Tibial artery (tissue), 4 donors: ENCODE measurements around the gene INPP4A.

Experiments used
- DNase-seq, 2 donors: peaks; one replicate each; pipeline ENCODE4 v3.0.0-alpha.2; 2019
- H3K27ac ChIP-seq, 2 donors: fragments of 200-600 bp; sonication (generic) in 1 of 2; 1 replicate in 1 of 2; 2 replicates in 1 of 2; pipeline ENCODE4 v1.5.1; 2018 to 2019; ENCODE audit warnings: mild to moderate bottlenecking in 1 of 2
- H3K27me3 ChIP-seq, 2 donors: fragments of 200-600 bp; sonication (generic) in 1 of 2; one replicate each; pipeline versions ENCODE4 v1.5.1 to v1.6.0; 2016 to 2019
- H3K36me3 ChIP-seq, 3 donors: fragments of 200-600 bp; sonication (generic) in 2 of 3; one replicate each; pipeline ENCODE4 v1.5.1; 2016 to 2019; ENCODE audit warnings: mild to moderate bottlenecking in 2 of 3
- H3K4me1 ChIP-seq, 4 donors: fragments of 200-600 bp; sonication (generic) in 2 of 4; 1 replicate in 3 of 4; 2 replicates in 1 of 4; pipeline ENCODE4 v1.5.1; 2016 to 2019
- H3K4me3 ChIP-seq, 2 donors: fragments of 200-600 bp; sonication (generic) in 1 of 2; 1 replicate in 1 of 2; 2 replicates in 1 of 2; pipeline ENCODE4 v1.5.1; 2018 to 2019; ENCODE audit warnings: mild to moderate bottlenecking in 2 of 2
- H3K9me3 ChIP-seq, 3 donors: fragments of 200-600 bp; sonication (generic) in 1 of 3; one replicate each; pipeline ENCODE4 v1.5.1; 2016 to 2019
- intact Hi-C: fragments of 100-400 bp; cut with DNase I; formaldehyde crosslinking; loops from one replicate; pipeline ENCODE4 v1.15.0; 2023; ENCODE audit warnings: low total_unique reads
- TF ChIP-seq, protein P1 (sequence below), 2 experiments: fragments of 200-600 bp in 1 of 2; fragments of 450-650 bp in 1 of 2; IDR thresholded peaks; one replicate each; pipeline ENCODE4 v1.5.1; 2017 to 2019; ENCODE audit warnings: antibody characterized with exemption in 2 of 2, mild to moderate bottlenecking in 1 of 2, moderate library complexity in 1 of 2

INPP4A gene

GRCh38 chr2:98472961-98473746 lies 28.5 kb downstream of the INPP4A start:
- Histone ChIP-seq H3K36me3 (no peaks in the 10 kb centered on the region), H3K4me1 (peaks cover 0 to 6% (median 0%) of the 10 kb centered on the region in 4 donors), H3K27me3 (no peaks in the 10 kb centered on the region), H3K4me3 (no peak overlapping the region), H3K27ac (no peak overlapping the region), H3K9me3 (no peaks in the 10 kb centered on the region)
- peak in 1 of 2 donors; percentile 9 for DNase-seq
- TF ChIP-seq, protein P1, sequence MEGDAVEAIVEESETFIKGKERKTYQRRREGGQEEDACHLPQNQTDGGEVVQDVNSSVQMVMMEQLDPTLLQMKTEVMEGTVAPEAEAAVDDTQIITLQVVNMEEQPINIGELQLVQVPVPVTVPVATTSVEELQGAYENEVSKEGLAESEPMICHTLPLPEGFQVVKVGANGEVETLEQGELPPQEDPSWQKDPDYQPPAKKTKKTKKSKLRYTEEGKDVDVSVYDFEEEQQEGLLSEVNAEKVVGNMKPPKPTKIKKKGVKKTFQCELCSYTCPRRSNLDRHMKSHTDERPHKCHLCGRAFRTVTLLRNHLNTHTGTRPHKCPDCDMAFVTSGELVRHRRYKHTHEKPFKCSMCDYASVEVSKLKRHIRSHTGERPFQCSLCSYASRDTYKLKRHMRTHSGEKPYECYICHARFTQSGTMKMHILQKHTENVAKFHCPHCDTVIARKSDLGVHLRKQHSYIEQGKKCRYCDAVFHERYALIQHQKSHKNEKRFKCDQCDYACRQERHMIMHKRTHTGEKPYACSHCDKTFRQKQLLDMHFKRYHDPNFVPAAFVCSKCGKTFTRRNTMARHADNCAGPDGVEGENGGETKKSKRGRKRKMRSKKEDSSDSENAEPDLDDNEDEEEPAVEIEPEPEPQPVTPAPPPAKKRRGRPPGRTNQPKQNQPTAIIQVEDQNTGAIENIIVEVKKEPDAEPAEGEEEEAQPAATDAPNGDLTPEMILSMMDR (IDR thresholded peaks at IDR 0.05): no peak
- intact Hi-C loops: no loop called here

DNA sequence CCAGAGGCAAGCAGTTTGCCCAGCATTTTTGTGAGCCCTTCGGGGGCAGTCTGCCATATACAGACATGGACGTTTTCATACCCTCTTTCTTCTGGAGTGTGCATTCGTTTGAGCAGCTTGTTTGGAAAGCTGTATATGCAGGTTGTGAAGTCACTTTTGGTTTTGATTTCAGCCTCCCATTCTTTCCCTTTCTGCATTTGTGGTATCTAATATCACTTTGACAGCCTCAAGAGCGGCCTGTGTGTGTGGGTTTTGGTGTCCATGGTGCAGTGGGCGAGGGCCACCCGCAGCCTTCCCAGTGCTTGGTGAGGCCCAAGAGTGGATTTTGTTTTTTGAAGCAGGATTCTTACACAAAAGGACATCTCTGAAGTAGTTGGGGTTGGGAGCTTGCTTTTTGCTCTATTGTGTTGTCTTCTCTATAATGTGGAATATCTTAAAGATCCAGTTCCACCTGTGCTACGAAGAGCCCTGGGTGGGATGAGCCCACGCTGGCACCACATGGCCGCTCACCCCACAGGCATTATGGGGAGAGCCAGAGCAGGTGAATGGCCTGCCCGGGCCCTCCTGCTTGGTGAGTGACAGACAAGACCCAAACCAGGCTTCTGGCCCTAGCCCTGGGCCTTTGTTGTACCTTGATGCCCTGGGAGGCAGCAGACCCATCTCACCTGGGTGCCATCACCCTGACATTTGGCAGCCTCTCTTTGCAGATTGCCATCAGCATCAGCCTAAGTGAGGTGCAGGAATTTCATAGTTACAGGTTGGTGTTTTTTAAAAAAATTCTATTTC lies 29.5 kb downstream of the INPP4A start:
- no peak for DNase-seq
- Histone ChIP-seq H3K4me1 (peaks cover 0 to 16% (median 3%) of the 10 kb centered on the region in 4 donors), H3K27me3 (no peaks in the 10 kb centered on the region), H3K27ac (no peak overlapping the region), H3K9me3 (no peaks in the 10 kb centered on the region), H3K36me3 (no peaks in the 10 kb centered on the region), H3K4me3 (no peak overlapping the region)
- intact Hi-C loops: no loop called here
- TF ChIP-seq, protein P1 (IDR thresholded peaks at IDR 0.05): no peak

GRCh38 chr2:98474979-98475632 lies 30.4 kb downstream of the INPP4A start:
- H3K9me3 ChIP-seq: no peaks in the 10 kb centered on the region
- TF ChIP-seq, protein P1 (IDR thresholded peaks at IDR 0.05): no peak
- no peaks in the 10 kb centered on the region for H3K36me3 ChIP-seq
- peaks cover 0 to 25% (median 12%) of the 10 kb centered on the region in 4 donors for H3K4me1 ChIP-seq
- intact Hi-C loops: no loop called here
- DNase-seq: no peak
- no peak overlapping the region for H3K4me3 ChIP-seq
- no peak overlapping the region for H3K27ac ChIP-seq
- H3K27me3 ChIP-seq: no peaks in the 10 kb centered on the region

DNA sequence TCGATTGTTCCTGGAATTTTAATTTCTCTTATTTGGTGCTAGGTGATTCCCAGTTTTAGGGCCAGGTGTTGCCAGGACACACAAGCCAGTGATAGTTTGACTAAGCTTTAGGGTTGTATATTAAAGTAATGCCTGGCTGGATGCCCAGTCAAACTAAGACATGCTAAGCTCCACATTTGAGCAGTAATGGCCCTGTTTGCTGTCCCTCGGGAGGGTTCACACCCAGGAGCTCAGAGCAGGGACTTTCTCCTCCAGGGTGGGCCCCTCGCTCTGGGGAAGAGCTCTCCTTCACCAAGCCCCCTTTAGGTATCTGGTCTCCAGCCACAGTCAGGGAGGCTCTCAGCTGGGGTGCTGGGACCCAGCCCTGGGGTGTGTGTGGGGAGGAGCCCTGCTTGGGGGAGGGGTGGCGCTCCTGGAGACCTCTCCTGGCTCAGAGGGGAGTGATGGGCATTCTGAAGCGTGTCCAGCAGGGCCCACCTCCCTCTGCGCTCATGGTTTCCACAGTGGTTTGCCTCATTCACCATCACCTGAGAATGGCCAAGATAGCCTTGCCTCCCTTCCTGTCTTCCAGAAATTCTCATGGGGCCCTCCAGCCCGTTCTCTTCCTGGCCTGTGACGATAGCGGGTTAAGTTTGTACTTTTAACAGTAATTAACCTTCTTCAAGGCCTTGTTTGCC lies 31.7 kb downstream of the INPP4A start:
- TF ChIP-seq, protein P1 (IDR thresholded peaks at IDR 0.05): no peak
- intact Hi-C loops: no loop called here
- no peak overlapping the region for H3K4me3 ChIP-seq
- no peak overlapping the region for H3K27ac ChIP-seq
- H3K27me3 ChIP-seq: no peaks in the 10 kb centered on the region
- H3K36me3 ChIP-seq: no peaks in the 10 kb centered on the region
- DNase-seq: no peak
- no peaks in the 10 kb centered on the region for H3K9me3 ChIP-seq
- H3K4me1 ChIP-seq: peaks cover 0 to 33% (median 18%) of the 10 kb centered on the region in 4 donors

- Histone ChIP-seq H3K4me1 (peaks cover 0 to 33% (median 18%) of the 10 kb centered on the region in 4 donors), H3K27me3 (no peaks in the 10 kb centered on the region), H3K4me3 (no peak overlapping the region), H3K36me3 (no peaks in the 10 kb centered on the region), H3K27ac (no peak overlapping the region), H3K9me3 (no peaks in the 10 kb centered on the region)
- TF ChIP-seq, protein P1 (IDR thresholded peaks at IDR 0.05): no peak
- DNase-seq: no peak
- intact Hi-C loops: no loop called here
These were observed 32.4 kb downstream of the INPP4A start for GRCh38 chr2:98477036-98477435.
